Left cardiac atrium (tissue), 4 donors: ENCODE data around the gene DNAJC24. TPM values are rescaled to one million over a fixed set of nuclear protein-coding genes. Genes with fewer than 3 reads are reported as not detected.
"Not testable (repeated sequence)": the region's sequence is repeated elsewhere in the genome, so short reads cannot be mapped to it uniquely, and the experiment has no call there.

Source experiments
- ATAC-seq, 2 donors: fragments of 200-7000 bp; cut with Tn5 transposase; one replicate each; pipeline ENCODE4 v1.9.1; 2020; ENCODE audit warnings: mild to moderate bottlenecking in 2 of 2, moderate library complexity in 2 of 2
- DNase-seq: peaks from one replicate; pipeline ENCODE4 v3.0.0-alpha.2; 2020
- intact Hi-C, 2 donors: fragments of 100-400 bp; cut with DNase I; formaldehyde crosslinking; loops; one replicate each; pipeline versions ENCODE4 v1.14.1 to v1.15.1; 2022 to 2023
- long read RNA-seq: library from polyadenylated mRNA; unstranded; transcript quantifications from one replicate; pipeline ENCODE4 v2.0.0, GENCODE V29; 2021
- total RNA-seq, 2 donors: library from RNA; stranded (reverse); fragmentation: NEBNext Ultra II Directional; extraction: Animal tissue kit (Norgen Biotek cat#: 25700); gene quantifications; one replicate each; pipeline ENCODE4 v1.2.1, GENCODE V29; 2021
- donor health status: DM: no; HTN: yes; CAD: no.
- donor health status: DM: no; HTN: yes; CAD: no; lungs with severe emphysema.
- donor health status: DM: yes; HTN: yes; CAD: no.
- donor health status: Dilated cardiomyopathy.

The DNAJC24 gene
- total RNA-seq, result 10 to 100 TPM; 13.2 to 14.4 TPM
- long read RNA-seq, partial matches to known transcripts, result 0 of 1 reads
- long read RNA-seq, other reads (novel, unspliced or antisense), result 1 of 1 reads

- intact Hi-C loops, result loop anchor here in 1 of 2 donors (10.0 kb wide), 1 partner anchor 125 kb away; no protein-coding TSS in a partner anchor
- ATAC-seq, result peak; percentile 100
- DNase-seq, result peak; percentile 94
These were observed at the start of gene DNAJC24, which contains the start of gene DCDC1 for GRCh38 chr11:31369348-31370329. DNAJC24 (plus strand) TSS chr11:31369860; CDS start chr11:31370749, 889 bp downstream. DCDC1 (minus strand) TSS chr11:31369739; CDS start chr11:31328280, 41,459 bp downstream.

DNA sequence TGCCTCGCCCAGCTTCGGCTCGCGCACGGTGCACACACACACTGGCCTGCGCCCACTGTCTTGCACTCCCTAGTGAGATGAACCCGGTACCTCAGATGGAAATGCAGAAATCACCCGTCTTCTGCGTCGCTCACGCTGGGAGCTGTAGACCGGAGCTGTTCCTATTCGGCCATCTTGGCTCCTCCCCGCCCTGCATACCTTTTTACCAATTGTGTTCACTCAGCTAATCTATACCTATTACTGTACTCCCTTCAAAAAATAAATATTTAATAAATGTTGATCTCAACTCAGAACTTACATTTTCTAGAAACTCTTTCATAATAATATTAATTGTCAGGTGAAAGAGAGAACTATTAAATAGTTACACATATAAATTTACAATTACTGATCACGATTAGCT, 48.2 kb upstream of the DNAJC24 start:
- ATAC-seq, result not testable (repeated sequence)

GRCh38 chr11:31323145-31323544, 46.5 kb upstream of the DNAJC24 start:
- intact Hi-C loops, result no loop called here
- no peak for ATAC-seq

More for the DNA sequence above, 48.2 kb upstream of the DNAJC24 start:
- intact Hi-C loops, DNase-seq: not testable (repeated sequence)

GRCh38 chr11:31325160-31325559, 44.5 kb upstream of the DNAJC24 start:
- intact Hi-C loops, result no loop called here
- DNase-seq (no peak), ATAC-seq (no peak)

More at GRCh38 chr11:31323145-31323544, 46.5 kb upstream of the DNAJC24 start:
- DNase-seq, result no peak

- DNase-seq (no peak), ATAC-seq (no peak)
- intact Hi-C loops, result no loop called here
These were observed 43.1 kb upstream of the DNAJC24 start for GRCh38 chr11:31326470-31327148.

GRCh38 chr11:31327417-31327816, 42.2 kb upstream of the DNAJC24 start:
- intact Hi-C loops, result no loop called here
- DNase-seq (no peak), ATAC-seq (no peak)

- ATAC-seq (no peak), DNase-seq (no peak)
- intact Hi-C loops, result no loop called here
These were observed 41.0 kb upstream of the DNAJC24 start for GRCh38 chr11:31328697-31329096.

DNA sequence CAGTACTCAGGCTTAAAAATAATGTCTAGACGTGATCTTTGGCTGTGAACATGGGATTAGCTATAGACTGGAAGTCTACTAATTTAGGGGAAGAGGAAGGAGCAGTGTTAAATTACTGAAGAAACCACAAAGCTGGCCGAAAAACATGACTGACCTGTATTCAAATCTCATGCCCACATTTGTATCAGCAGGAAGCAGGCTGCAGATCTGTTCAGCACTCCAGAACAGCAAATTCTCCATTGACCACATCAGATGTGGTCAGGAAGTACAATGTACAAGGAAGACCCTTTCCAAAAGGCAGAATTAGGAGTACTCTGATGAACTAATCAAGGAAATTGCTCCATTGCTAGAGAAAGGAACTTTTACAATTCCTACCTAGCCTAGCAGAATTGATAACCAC, 31.9 kb upstream of the DNAJC24 start:
- intact Hi-C loops, result no loop called here
- no peak for DNase-seq
- no peak for ATAC-seq

DNA sequence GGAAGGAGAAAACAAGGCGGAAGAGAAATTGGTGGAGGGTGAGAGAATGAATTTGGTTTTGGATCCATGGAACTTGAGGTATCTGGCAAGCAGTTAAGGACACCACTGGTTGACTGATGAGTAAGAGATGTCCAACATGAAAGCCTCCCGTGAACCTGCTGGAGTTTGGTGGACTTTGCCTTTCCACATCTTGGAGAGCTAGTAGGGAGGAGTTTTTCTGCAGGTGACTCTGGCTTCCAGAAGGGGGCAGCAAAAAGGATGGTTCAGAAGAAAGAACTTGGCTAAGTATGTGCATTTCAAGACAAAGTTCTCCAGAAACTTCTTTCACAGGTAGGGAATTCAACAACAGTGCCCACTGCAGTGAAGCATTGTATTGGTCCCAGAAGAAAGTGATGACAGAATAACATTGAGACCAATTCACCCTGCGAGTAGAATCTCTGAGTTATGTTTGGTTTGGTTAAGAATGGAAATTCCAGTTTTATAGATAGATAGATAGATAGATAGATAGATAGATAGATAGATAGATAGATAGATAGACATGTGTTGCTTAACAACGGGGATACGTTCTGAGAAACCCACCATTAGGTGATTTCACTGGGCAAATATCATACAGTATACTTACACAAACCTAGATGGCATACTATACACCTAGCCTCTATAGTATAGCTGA, 28.6 kb upstream of the DNAJC24 start:
- ATAC-seq (no peak), DNase-seq (no peak)
- intact Hi-C loops, result no loop called here

- intact Hi-C loops, result no loop called here
- ATAC-seq (no peak), DNase-seq (no peak)
These were observed 18.5 kb upstream of the DNAJC24 start for GRCh38 chr11:31351168-31351567.

- DNase-seq, result no peak
- intact Hi-C loops, result no loop called here
- no peak for ATAC-seq
These were observed 14.5 kb upstream of the DNAJC24 start for GRCh38 chr11:31355131-31355530.

DNA sequence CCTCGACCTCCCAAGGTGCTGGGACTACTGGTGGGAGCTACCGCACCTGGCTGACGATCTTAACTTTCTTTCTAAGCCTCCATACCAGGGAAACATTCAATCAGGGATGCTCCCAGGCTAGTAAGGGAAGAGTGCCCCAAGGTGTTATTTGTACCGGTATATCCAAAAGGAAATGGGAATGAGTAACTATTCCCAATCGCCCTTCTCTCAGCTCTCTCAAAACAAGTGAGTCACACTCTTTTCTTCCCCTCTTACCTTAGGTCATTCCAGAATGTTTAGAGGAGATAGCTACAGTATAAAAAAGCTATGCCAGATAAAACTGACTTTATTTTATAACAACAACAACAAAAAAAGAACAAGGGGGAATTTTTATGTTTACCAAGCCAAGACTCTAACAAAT, 13.8 kb upstream of the DNAJC24 start:
- DNase-seq, result no peak
- no peak for ATAC-seq
- intact Hi-C loops, result no loop called here

DNA sequence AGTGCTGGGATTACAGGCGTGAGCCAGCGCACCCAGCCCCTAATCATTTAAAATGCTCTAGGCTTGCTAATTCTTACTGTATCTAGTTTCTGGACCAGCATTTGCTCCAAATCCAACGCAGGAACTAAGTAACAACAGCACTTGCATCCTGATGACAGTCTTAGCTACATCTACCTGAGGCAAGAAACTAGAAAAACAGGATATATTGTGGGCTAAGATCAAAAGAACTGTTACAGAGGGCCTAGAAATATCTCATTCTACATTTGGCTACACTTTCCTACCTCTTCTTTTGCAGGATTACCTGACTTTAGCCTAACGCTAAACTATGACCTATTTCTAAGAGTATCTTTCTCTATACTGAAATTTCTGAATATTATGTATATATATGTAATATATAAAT, 7.9 kb upstream of the DNAJC24 start:
- no peak for DNase-seq
- no peak for ATAC-seq

DNA sequence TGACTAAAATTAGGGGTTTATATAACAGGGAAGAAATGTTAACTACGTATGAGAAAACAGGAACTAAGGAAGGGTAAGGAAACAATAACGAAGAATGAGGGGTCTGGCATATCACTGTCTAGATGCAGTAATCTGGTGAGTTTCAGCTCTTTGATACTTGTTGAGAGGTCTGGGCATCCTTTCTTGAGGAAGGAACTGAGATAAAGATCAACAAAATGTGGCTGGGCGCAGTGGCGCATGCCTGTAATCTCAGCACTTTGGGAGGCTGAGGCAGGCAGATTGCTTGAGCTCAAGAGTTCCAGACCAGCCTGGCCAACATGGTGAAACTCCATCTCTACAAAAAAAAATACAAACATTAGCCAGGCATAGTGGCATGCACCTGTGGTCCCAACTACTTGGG, 2.9 kb upstream of the DNAJC24 start:
- ATAC-seq, result no peak
- intact Hi-C loops, result loop anchor here in 1 of 2 donors (10.0 kb wide), 1 partner anchor 122 kb away; no protein-coding TSS in a partner anchor
- DNase-seq, result no peak

More for the DNA sequence above, 7.9 kb upstream of the DNAJC24 start:
- intact Hi-C loops, result loop anchor here in 1 of 2 donors (10.0 kb wide), 1 partner anchor 117 kb away; no protein-coding TSS in a partner anchor

DNA sequence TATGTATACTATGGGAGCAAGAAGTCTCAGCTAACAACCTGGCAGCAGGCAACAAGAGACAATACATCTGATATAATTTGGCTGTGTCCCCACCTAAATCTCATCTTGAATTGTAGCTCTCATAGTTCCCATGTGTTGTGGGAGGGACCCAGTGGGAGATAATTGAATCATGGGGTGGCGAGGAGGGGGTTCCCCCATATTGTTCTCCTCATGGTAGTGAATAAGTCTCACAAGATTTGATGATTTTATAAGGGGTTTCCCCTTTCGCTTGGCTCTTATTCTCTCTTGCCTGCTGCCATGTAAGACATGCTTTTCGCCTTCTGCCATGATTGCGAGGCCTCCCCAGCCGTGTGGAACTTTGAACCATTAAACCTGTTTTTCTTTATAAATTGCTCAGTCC, 6.2 kb downstream of the DNAJC24 start:
- intact Hi-C loops, result no loop called here
- ATAC-seq (no peak), DNase-seq (no peak)

- intact Hi-C loops, result no loop called here
- ATAC-seq, result no peak
- no peak for DNase-seq
These were observed 13.5 kb downstream of the DNAJC24 start for GRCh38 chr11:31383116-31383515.

DNA sequence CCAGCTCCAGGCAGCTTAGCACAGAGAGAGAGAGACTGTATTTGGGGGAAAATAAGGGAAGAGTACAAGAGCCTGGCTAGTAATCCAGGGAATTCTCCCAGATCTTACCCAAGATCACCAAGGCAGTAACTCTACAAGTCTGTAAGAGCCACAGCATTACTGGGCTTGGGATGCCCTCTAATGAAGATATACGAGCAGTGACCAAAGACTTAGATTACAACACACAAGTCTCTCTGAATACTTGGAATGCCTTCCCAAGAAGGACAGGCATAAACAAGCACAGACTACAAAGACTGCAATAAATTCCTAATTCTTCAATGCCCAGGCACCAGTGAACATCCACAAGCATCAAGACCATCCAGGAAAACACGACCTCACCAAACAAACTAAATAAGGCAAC, 17.7 kb downstream of the DNAJC24 start:
- intact Hi-C loops, result no loop called here
- no peak for DNase-seq

DNA sequence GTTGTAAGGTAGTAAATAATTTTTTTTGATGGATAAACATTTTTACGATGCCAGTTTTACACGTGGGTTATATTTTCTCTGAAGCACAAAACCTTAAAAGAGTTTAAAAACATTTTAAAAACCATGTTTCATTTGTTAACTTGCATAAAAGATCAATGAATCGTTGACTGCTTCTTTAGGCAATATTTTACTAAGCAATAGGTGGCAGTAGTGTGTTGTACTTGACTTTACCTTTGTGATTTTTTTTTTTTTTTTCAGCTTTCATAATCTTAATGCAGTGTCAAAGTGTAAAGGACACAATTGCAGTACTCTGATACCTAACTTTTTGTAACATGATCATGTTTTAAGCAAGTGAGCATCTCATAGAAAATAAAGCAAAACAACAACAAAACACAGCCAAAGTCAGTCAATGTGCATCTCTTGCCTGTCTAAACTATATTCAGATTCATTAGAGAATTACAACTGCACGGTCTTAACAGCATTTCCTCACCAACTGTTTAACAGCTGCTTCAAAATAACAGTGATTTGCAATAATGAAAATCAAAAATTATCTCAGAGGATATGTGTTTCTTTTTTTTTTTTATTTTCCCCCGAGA, 27.7 kb downstream of the DNAJC24 start:
- ATAC-seq (no peak), DNase-seq (no peak)
- intact Hi-C loops, result loop anchor here (2.0 to 10.0 kb wide), 4 partner anchors 117 to 557 kb away; no protein-coding TSS in a partner anchor

More for the DNA sequence above, 17.7 kb downstream of the DNAJC24 start:
- no peak for ATAC-seq

DNA sequence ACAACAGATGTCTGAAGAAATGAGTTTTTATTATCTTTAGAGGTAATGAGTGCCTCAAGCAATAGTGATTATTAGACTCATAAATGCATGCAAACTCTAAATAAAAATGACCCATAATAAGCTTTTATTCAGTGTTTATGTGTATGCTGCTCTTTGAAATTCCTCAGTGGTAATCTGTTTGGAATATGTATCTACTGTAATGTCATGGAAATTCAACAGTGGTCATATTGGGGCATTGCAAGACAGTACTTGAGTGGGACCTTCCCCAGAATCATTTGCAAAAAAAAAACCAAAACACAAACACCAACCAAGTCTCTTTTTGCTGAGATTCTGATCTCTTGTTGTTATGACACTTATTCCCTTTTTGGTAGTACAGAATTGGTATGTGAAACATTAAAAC, 35.0 kb downstream of the DNAJC24 start:
- DNase-seq (no peak), ATAC-seq (no peak)
- intact Hi-C loops, result no loop called here
